HepG2 (cell line): ENCODE results near the gene SLC13A3. TPM values are rescaled to one million over a fixed set of nuclear protein-coding genes. Genes with fewer than 3 reads are reported as not detected.

Experiments
- ADNP ChIP-seq: sonication (generic); formaldehyde crosslinking; IDR thresholded peaks from 2 replicates; pipeline ENCODE4 v1.4.0; 2020; ENCODE audit warnings: missing genetic modification reagents
- CBFB ChIP-seq: sonication (generic); formaldehyde crosslinking; IDR thresholded peaks from 2 replicates; pipeline ENCODE4 v1.4.0; 2020; ENCODE audit warnings: missing genetic modification reagents
- CBX2 ChIP-seq, 2 experiments: fragments of 200-600 bp in 1 of 2; sonication (generic); formaldehyde crosslinking in 1 of 2; IDR thresholded peaks; 2 replicates each; pipeline versions ENCODE4 v1.7.0 to v1.8.1; 2018 to 2022; ENCODE audit warnings: low read depth in 2 of 2, low read length in 1 of 2, mild to moderate bottlenecking in 1 of 2, missing genetic modification reagents in 1 of 2
- CEBPG ChIP-seq: IDR thresholded peaks from 2 replicates; pipeline ENCODE4 v1.6.1; 2016
- DMTF1 ChIP-seq: sonication (generic); formaldehyde crosslinking; IDR thresholded peaks from 2 replicates; pipeline ENCODE4 v1.4.0; 2020; ENCODE audit warnings: mild to moderate bottlenecking, missing genetic modification reagents
- ETV6 ChIP-seq: sonication (generic); formaldehyde crosslinking; conservative IDR thresholded peaks from 2 replicates; pipeline ENCODE4 v1.4.0; 2020; ENCODE audit warnings: missing genetic modification reagents
- HMG20A ChIP-seq: IDR thresholded peaks from 2 replicates; pipeline ENCODE4 v1.6.1; 2016; ENCODE audit warnings: borderline replicate concordance
- HMGA1 ChIP-seq: sonication (generic); formaldehyde crosslinking; conservative IDR thresholded peaks from 2 replicates; pipeline ENCODE4 v1.4.0; 2020; ENCODE audit warnings: missing genetic modification reagents
- HNRNPLL ChIP-seq: fragments of 200-400 bp; formaldehyde crosslinking; IDR thresholded peaks from 2 replicates; pipeline ENCODE4 v1.6.1; 2017; ENCODE audit warnings: mild to moderate bottlenecking, low read depth, low read length; ENCODE audit not compliant: poor library complexity, severe bottlenecking
- JUN ChIP-seq: sonication (generic); formaldehyde crosslinking; IDR thresholded peaks from 2 replicates; pipeline ENCODE4 v1.4.0; 2020; ENCODE audit warnings: mild to moderate bottlenecking, missing genetic modification reagents
- KLF15 ChIP-seq: sonication (generic); formaldehyde crosslinking; IDR thresholded peaks from 2 replicates; pipeline ENCODE4 v1.8.1; 2023; ENCODE audit warnings: borderline replicate concordance, mild to moderate bottlenecking, inconsistent platforms, missing genetic modification reagents, mixed read lengths
- PHF8 ChIP-seq: sonication (generic); formaldehyde crosslinking; IDR thresholded peaks from 2 replicates; pipeline ENCODE4 v1.5.0; 2020; ENCODE audit warnings: missing genetic modification reagents
- PLRG1 ChIP-seq: fragments of 450-650 bp; conservative IDR thresholded peaks from 2 replicates; pipeline ENCODE4 v1.6.1; 2016
- ZIK1 ChIP-seq: sonication (generic); formaldehyde crosslinking; IDR thresholded peaks from 2 replicates; pipeline ENCODE4 v1.5.0; 2020; ENCODE audit warnings: mild to moderate bottlenecking, low read depth, missing genetic modification reagents, borderline replicate concordance
- ZMYM2 ChIP-seq: sonication (generic); formaldehyde crosslinking; IDR thresholded peaks from 2 replicates; pipeline ENCODE4 v1.8.0; 2022; ENCODE audit warnings: mild to moderate bottlenecking, missing genetic modification reagents
- ZNF142 ChIP-seq: sonication (generic); formaldehyde crosslinking; IDR thresholded peaks from 2 replicates; pipeline ENCODE4 v1.4.0; 2020; ENCODE audit warnings: missing genetic modification reagents
- ZNF160 ChIP-seq: sonication (generic); formaldehyde crosslinking; IDR thresholded peaks from 2 replicates; pipeline ENCODE4 v1.8.0; 2022; ENCODE audit warnings: mild to moderate bottlenecking, inconsistent platforms, missing genetic modification reagents
- ZNF317 ChIP-seq: sonication (generic); formaldehyde crosslinking; IDR thresholded peaks from 2 replicates; pipeline ENCODE4 v1.5.0; 2020; ENCODE audit warnings: mild to moderate bottlenecking, missing genetic modification reagents
- ZNF484 ChIP-seq: sonication (generic); formaldehyde crosslinking; IDR thresholded peaks from 2 replicates; pipeline ENCODE4 v1.5.1; 2020; ENCODE audit warnings: mild to moderate bottlenecking, low read depth, missing genetic modification reagents, borderline replicate concordance
- ZNF629 ChIP-seq: sonication (generic); formaldehyde crosslinking; conservative IDR thresholded peaks from 2 replicates; pipeline ENCODE4 v1.5.0; 2020; ENCODE audit warnings: missing genetic modification reagents
- ZNF670 ChIP-seq: sonication (generic); formaldehyde crosslinking; IDR thresholded peaks from 2 replicates; pipeline ENCODE4 v1.8.0; 2022; ENCODE audit warnings: mild to moderate bottlenecking, missing genetic modification reagents, borderline replicate concordance
- ZNF766 ChIP-seq: sonication (generic); formaldehyde crosslinking; IDR thresholded peaks from 2 replicates; pipeline ENCODE4 v1.5.0; 2020; ENCODE audit warnings: missing genetic modification reagents, borderline replicate concordance
- ZNF776 ChIP-seq: sonication (generic); formaldehyde crosslinking; IDR thresholded peaks from 2 replicates; pipeline ENCODE4 v1.4.0; 2020; ENCODE audit warnings: mild to moderate bottlenecking, missing genetic modification reagents
- ZSCAN30 ChIP-seq: sonication (generic); formaldehyde crosslinking; IDR thresholded peaks from 2 replicates; pipeline ENCODE4 v1.5.0; 2020; ENCODE audit warnings: mild to moderate bottlenecking, missing genetic modification reagents
- polyA plus RNA-seq, 8 experiments: library from polyadenylated mRNA; depleted of rRNA in 3 of 8; stranded (reverse) in 7 of 8; unstranded in 1 of 8; fragments of >200 nt; fragmentation: Illumina TruSeq in 4 of 8; extraction: Trizol in 4 of 8; gene quantifications; 2 replicates each; pipeline versions ENCODE4 v1.2.1 to v1.2.3, GENCODE V29; 2011 to 2016; ENCODE audit warnings: low read depth in 4 of 8, missing spikeins in 1 of 8, mixed read lengths in 1 of 8; ENCODE audit not compliant: insufficient read depth in 1 of 8
- total RNA-seq, 5 experiments: library from RNA; depleted of rRNA; stranded (reverse); fragments of >200 nt; fragmentation: Illumina TruSeq; extraction: Trizol; gene quantifications; 2 replicates each; pipeline ENCODE4 v1.2.3, GENCODE V29; 2016; ENCODE audit warnings: low read depth in 1 of 5

SLC13A3 gene
- total and polyA plus RNA-seq, 2 of the 13 experiments (the other 11 are each of a cell fraction or from before 2014, with no cell fraction given): 66.5 to 76.0 TPM

GRCh38 chr20:46638898-46639274, 12.4 kb downstream of the SLC13A3 start (continued):
- TF ChIP-seq ZNF142: no peak
- peak; percentile 78 for TF ChIP-seq ZNF629
- 0 out of 2 replicates have a peak, but pooled peaks have one; percentile 11 for TF ChIP-seq ADNP
- no peak for TF ChIP-seq HMGA1 (CRISPR knock-in tag)
- no peak for TF ChIP-seq CBFB (CRISPR knock-in tag)
- TF ChIP-seq ZNF766: no peak
- TF ChIP-seq ETV6 (CRISPR knock-in tag): no peak
- 0 out of 2 replicates have a peak, but pooled peaks have one; percentile 35 for TF ChIP-seq ZNF670 (CRISPR knock-in tag)
- no peak for TF ChIP-seq JUN (CRISPR knock-in tag)
- TF ChIP-seq CBX2 (IDR thresholded peaks at IDR 0.05; ENCODE audit: low read depth, low read length): no peak
- TF ChIP-seq CBX2 (CRISPR knock-in tag; IDR thresholded peaks at IDR 0.05; ENCODE audit: low read depth): no peak
- no peak for TF ChIP-seq HNRNPLL
- no peak for TF ChIP-seq CEBPG (CRISPR knock-in tag)
- no peak for TF ChIP-seq ZNF317 (CRISPR knock-in tag)
- no peak for TF ChIP-seq ZNF776
- no peak for TF ChIP-seq PHF8 (CRISPR knock-in tag)
- no peak for TF ChIP-seq DMTF1
- TF ChIP-seq HMG20A (CRISPR knock-in tag): no peak
- TF ChIP-seq ZMYM2: peak; percentile 19; the same call in 1 of the 2 replicates
- no peak for TF ChIP-seq PLRG1
- no peak for TF ChIP-seq ZSCAN30
- TF ChIP-seq KLF15 (CRISPR knock-in tag): no peak
- no peak for TF ChIP-seq ZNF484 (CRISPR knock-in tag)
- no peak for TF ChIP-seq ZNF160
- TF ChIP-seq ZIK1 (CRISPR knock-in tag): no peak
